Measurements from ENCODE around the gene NAT8L. TPM values are rescaled to one million over a fixed set of nuclear protein-coding genes. Genes with fewer than 3 reads are reported as not detected.

The NAT8L gene
- total RNA-seq, 1 experiment from 2014 or later: 13.9 TPM

GRCh38 chr4:2095236-2096072, 36.3 kb downstream of the NAT8L start:
- Histone ChIP-seq H2BK15ac (ENCODE audit: low read depth, low read length) (no peak overlapping the region), H3K79me2 (ENCODE audit: insufficient read depth, low read length) (no peaks in the 10 kb centered on the region), H3K4me2 (ENCODE audit: insufficient read depth, insufficient read length, low read length) (no peak overlapping the region), H4K91ac (ENCODE audit: insufficient read length, low read depth, low read length) (no peak overlapping the region), H3K9me3 (ENCODE audit: control insufficient read depth, low read depth, low read length) (no peaks in the 10 kb centered on the region), H3T11ph (ENCODE audit: low read length) (no peak overlapping the region), H4K5ac (ENCODE audit: insufficient read length, low read depth, low read length) (no peak overlapping the region), H3K18ac (ENCODE audit: insufficient read length, low read depth, low read length) (no peak overlapping the region), H2BK12ac (ENCODE audit: insufficient read length, low read depth, low read length) (no peak overlapping the region), H2AFZ (ENCODE audit: low read length) (no peak overlapping the region), H2BK120ac (ENCODE audit: low read depth, low read length, poor library complexity, severe bottlenecking) (no peak overlapping the region), H3K79me1 (ENCODE audit: insufficient read depth, low read depth, low read length, poor library complexity, severe bottlenecking) (no peaks in the 10 kb centered on the region), H3K27ac (ENCODE audit: insufficient read length, low read depth, low read length) (no peak overlapping the region), H3K27me3 (ENCODE audit: insufficient read depth, low read length) (no peaks in the 10 kb centered on the region), H2AK5ac (ENCODE audit: insufficient read length, low read length) (no peak overlapping the region), H4K20me1 (ENCODE audit: control insufficient read depth, insufficient read depth, insufficient read length) (no peaks in the 10 kb centered on the region), H3K56ac (ENCODE audit: insufficient read length, low read depth, low read length) (no peak overlapping the region), H4K8ac (replicated peaks; ENCODE audit: insufficient read length, low read depth, low read length) (no peak overlapping the region), H3K23me2 (ENCODE audit: insufficient read length, low read depth, low read length, poor library complexity, severe bottlenecking) (no peaks in the 10 kb centered on the region), H3K14ac (ENCODE audit: insufficient read depth, low read length) (no peak overlapping the region), H3K4me1 (ENCODE audit: insufficient read depth, low read length) (no peaks in the 10 kb centered on the region), H2BK20ac (ENCODE audit: low read depth, low read length, poor library complexity, severe bottlenecking) (no peak overlapping the region), H2BK5ac (ENCODE audit: insufficient read length, low read length) (no peak overlapping the region), H3K23ac (ENCODE audit: insufficient read length, low read depth, low read length) (no peak overlapping the region), H3K9ac (ENCODE audit: extremely low read depth, insufficient read length, low read length) (no peak overlapping the region), H3K4ac (ENCODE audit: low read depth, low read length) (no peak overlapping the region)
- Mint-ChIP-seq H3K27ac (no peak overlapping the region), H3K4me3 (no peak overlapping the region; a peak in 1 of 5 replicates), H3K27me3 (ENCODE audit: low read depth) (peaks cover 19% of the 10 kb centered on the region), H3K36me3 (ENCODE audit: insufficient read depth in 1 of 3, low read depth in 3 of 3) (peaks cover 2 to 4% (median 4%) of the 10 kb centered on the region in 3 experiments; a peak in 5 of 7 replicates), H3K4me1 (no peaks in the 10 kb centered on the region), H3K9me3 (peaks cover 11 to 12% of the 10 kb centered on the region in 2 experiments)
- no peak for DNase-seq
- WGBS (ENCODE audit: extremely low coverage, insufficient read length, low lambda C conversion rate): no CpG with 5 or more reads among the region's 16 CpGs
- TF ChIP-seq CTCF (conservative IDR thresholded peaks at IDR 0.05): no peak

Data from H9 (cell line).